Hepatocyte (in vitro differentiated cells): ENCODE measurements around the gene TNFRSF14. TPM values are rescaled to one million over a fixed set of nuclear protein-coding genes. Genes with fewer than 3 reads are reported as not detected.
A peak's percentile ranks its signal among the peaks of the same experiment; 100 is the strongest.

ENCODE experiments used
- DNase-seq: peaks from one replicate; pipeline ENCODE4 v3.0.0-alpha.2; 2016; ENCODE audit warnings: low spot score
- H2AFZ ChIP-seq: fragments of 200-600 bp; sonication (generic); 2 replicates; pipeline ENCODE4 v1.6.0; 2016; ENCODE audit warnings: antibody characterized with exemption, mild to moderate bottlenecking
- H3K27ac ChIP-seq: fragments of 200-600 bp; sonication (generic); 2 replicates; pipeline ENCODE4 v1.5.1; 2016; ENCODE audit warnings: mild to moderate bottlenecking
- H3K27me3 ChIP-seq: fragments of 200-600 bp; sonication (generic); 2 replicates; pipeline ENCODE4 v1.6.1; 2016
- H3K36me3 ChIP-seq: fragments of 200-600 bp; sonication (generic); replicated peaks from 2 replicates; pipeline ENCODE4 v1.5.1; 2016; ENCODE audit warnings: low read depth; ENCODE audit not compliant: insufficient read depth
- H3K4me1 ChIP-seq: fragments of 200-600 bp; sonication (generic); 2 replicates; pipeline ENCODE4 v1.5.1; 2016; ENCODE audit warnings: mild to moderate bottlenecking, moderate library complexity; ENCODE audit not compliant: insufficient read depth
- H3K4me2 ChIP-seq: fragments of 200-600 bp; sonication (generic); 2 replicates; pipeline ENCODE4 v1.6.0; 2016
- H3K4me3 ChIP-seq: fragments of 200-600 bp; sonication (generic); 2 replicates; pipeline ENCODE4 v1.5.1; 2016; ENCODE audit warnings: mild to moderate bottlenecking
- H3K79me2 ChIP-seq: fragments of 200-600 bp; sonication (generic); 2 replicates; pipeline ENCODE4 v1.6.0; 2017; ENCODE audit warnings: mild to moderate bottlenecking
- H3K9me2 ChIP-seq: fragments of 200-600 bp; sonication (generic); replicated peaks from 2 replicates; pipeline ENCODE4 v1.6.0; 2017; ENCODE audit warnings: mild to moderate bottlenecking; ENCODE audit not compliant: insufficient read depth
- H3K9me3 ChIP-seq: fragments of 200-600 bp; sonication (generic); 2 replicates; pipeline ENCODE4 v1.5.1; 2016; ENCODE audit warnings: low read depth, mild to moderate bottlenecking
- H4K20me1 ChIP-seq: fragments of 200-600 bp; sonication (generic); 2 replicates; pipeline ENCODE4 v1.6.0; 2016; ENCODE audit warnings: mild to moderate bottlenecking; ENCODE audit not compliant: insufficient read depth, poor library complexity, severe bottlenecking
- EZH2 ChIP-seq: fragments of 200-600 bp; sonication (generic); IDR thresholded peaks from 2 replicates; pipeline ENCODE4 v1.6.1; 2016; ENCODE audit warnings: antibody characterized with exemption, mild to moderate bottlenecking, borderline replicate concordance
- EZH2phosphoT487 ChIP-seq: fragments of 200-600 bp; sonication (generic); IDR thresholded peaks from one replicate; pipeline ENCODE4 v1.6.1; 2018; ENCODE audit warnings: antibody characterized with exemption, mild to moderate bottlenecking, low read depth, moderate library complexity; ENCODE audit not compliant: unreplicated experiment, severe bottlenecking
- WGBS: methylation state at CpG from one replicate; pipeline ENCODE4 v1.1.6; 2016; ENCODE audit warnings: low lambda C conversion rate; ENCODE audit errors: missing lambda C conversion rate; 5-methylcytosine and 5-hydroxymethylcytosine counted together
- polyA plus RNA-seq: library from polyadenylated mRNA; unstranded; fragments of >200 nt; fragmentation: Nextera tagmentation; extraction: Ambion mirVana; gene quantifications from 2 replicates; pipeline ENCODE4 v1.2.1, GENCODE V29; 2016
- total RNA-seq: library from RNA; depleted of rRNA; stranded (reverse); fragments of >200 nt; gene quantifications from 2 replicates; pipeline ENCODE4 v1.2.3, GENCODE V29; 2014
- TF ChIP-seq, protein P1 (sequence below): fragments of 200-600 bp; sonication (generic); IDR thresholded peaks from 2 replicates; pipeline ENCODE4 v1.5.1; 2016; ENCODE audit warnings: antibody characterized with exemption, mild to moderate bottlenecking; ENCODE audit not compliant: poor library complexity

TNFRSF14 gene
- total and polyA plus RNA-seq, 2 experiments from 2014 or later, result 5.3 to 6.1 TPM

DNA sequence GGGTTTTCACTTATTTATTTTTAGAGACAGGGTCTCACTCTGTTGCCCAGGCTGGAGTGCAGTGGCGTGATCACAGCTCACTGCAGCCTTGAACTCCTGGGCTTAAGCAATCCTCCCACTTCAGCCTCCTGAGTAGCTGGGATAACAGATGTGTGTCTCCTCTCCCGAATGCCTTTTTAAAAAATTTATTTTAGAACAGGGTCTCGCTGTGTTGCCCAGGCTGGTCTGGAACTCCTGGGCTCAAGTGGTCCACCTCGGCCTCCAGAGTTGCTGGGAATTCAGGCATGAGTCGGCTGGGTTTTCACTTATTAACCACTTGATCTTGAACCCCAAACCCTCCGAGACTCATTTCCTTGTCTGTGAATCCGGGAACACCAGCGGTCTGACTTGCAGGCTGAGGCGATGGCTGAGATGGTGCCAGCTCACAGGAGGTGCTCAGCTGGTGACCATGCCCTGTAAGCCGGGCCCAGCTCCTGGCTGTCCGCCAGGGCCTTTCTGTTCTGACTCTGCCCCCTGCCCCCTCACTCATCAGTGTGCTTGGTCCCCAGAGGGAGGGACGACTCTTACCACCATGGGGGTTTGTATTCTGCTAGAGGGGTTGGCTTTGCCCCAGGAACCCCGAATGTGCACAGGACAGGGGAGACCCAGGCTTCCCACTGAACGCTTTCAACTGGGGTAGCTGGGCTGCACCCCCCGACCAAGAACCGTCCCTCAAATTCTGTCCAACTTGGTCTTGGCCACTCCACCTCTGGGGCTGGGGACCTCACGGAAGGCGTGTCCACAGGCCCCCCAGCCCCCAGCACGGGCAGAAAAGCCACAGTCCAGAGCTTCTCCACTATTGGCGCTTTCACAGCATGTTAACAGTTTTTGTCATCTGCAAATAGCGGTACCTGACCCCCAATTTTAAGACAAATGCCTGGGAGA, 54.1 kb downstream of the TNFRSF14 start:
- Histone ChIP-seq H3K27me3 (no peaks in the 10 kb centered on the region), H4K20me1 (no peaks in the 10 kb centered on the region), H3K27ac (no peak overlapping the region), H3K9me2 (no peaks in the 10 kb centered on the region), H3K79me2 (no peaks in the 10 kb centered on the region), H3K4me1 (peaks cover 4% of the 10 kb centered on the region), H3K9me3 (no peaks in the 10 kb centered on the region), H3K4me2 (peak overlapping the region; percentile 47), H3K36me3 (no peaks in the 10 kb centered on the region), H2AFZ (peak overlapping the region; percentile 43), H3K4me3 (no peak overlapping the region)
- no peak for TF ChIP-seq EZH2
- TF ChIP-seq, protein P1, sequence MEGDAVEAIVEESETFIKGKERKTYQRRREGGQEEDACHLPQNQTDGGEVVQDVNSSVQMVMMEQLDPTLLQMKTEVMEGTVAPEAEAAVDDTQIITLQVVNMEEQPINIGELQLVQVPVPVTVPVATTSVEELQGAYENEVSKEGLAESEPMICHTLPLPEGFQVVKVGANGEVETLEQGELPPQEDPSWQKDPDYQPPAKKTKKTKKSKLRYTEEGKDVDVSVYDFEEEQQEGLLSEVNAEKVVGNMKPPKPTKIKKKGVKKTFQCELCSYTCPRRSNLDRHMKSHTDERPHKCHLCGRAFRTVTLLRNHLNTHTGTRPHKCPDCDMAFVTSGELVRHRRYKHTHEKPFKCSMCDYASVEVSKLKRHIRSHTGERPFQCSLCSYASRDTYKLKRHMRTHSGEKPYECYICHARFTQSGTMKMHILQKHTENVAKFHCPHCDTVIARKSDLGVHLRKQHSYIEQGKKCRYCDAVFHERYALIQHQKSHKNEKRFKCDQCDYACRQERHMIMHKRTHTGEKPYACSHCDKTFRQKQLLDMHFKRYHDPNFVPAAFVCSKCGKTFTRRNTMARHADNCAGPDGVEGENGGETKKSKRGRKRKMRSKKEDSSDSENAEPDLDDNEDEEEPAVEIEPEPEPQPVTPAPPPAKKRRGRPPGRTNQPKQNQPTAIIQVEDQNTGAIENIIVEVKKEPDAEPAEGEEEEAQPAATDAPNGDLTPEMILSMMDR, result no peak
- no peak for TF ChIP-seq EZH2phosphoT487
- no peak for DNase-seq
- WGBS, result 86% methylated on average over 21 of the region's 21 CpGs

DNA sequence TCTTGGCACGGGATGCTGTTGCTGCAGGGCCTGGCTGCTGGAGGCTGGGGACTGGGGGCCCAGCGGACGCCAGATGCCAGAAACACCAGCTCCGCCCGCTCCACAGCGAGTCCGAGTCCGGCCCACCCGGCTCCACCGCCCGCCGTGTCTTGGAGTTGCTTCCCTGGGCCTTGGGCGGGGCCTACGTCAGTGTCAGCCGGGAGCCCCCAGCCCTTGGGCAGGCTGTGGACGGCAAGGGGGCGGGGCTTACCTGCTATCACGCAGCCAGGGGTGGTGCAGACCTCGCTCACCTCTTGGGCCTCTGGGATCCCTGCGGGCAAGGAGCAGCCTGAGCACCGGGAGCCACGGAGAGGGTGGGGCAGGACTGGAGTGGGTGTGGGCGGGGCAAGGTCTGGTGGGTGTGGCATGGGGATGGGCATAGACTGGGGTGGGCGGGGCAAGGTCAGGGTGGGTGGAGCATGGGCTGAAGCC, 54.9 kb downstream of the TNFRSF14 start:
- Histone ChIP-seq H3K9me3 (no peaks in the 10 kb centered on the region), H4K20me1 (no peaks in the 10 kb centered on the region), H3K9me2 (no peaks in the 10 kb centered on the region), H3K27me3 (no peaks in the 10 kb centered on the region), H3K4me2 (peak overlapping the region; percentile 47), H3K79me2 (no peaks in the 10 kb centered on the region), H3K4me3 (no peak overlapping the region), H2AFZ (peak overlapping the region; percentile 43), H3K27ac (no peak overlapping the region), H3K4me1 (peaks cover 4% of the 10 kb centered on the region), H3K36me3 (no peaks in the 10 kb centered on the region)
- no peak for TF ChIP-seq EZH2
- TF ChIP-seq EZH2phosphoT487, result no peak
- TF ChIP-seq, protein P1, result no peak
- DNase-seq, result peak; percentile 78
- 10% methylated on average over 23 of the region's 24 CpGs for WGBS

DNA sequence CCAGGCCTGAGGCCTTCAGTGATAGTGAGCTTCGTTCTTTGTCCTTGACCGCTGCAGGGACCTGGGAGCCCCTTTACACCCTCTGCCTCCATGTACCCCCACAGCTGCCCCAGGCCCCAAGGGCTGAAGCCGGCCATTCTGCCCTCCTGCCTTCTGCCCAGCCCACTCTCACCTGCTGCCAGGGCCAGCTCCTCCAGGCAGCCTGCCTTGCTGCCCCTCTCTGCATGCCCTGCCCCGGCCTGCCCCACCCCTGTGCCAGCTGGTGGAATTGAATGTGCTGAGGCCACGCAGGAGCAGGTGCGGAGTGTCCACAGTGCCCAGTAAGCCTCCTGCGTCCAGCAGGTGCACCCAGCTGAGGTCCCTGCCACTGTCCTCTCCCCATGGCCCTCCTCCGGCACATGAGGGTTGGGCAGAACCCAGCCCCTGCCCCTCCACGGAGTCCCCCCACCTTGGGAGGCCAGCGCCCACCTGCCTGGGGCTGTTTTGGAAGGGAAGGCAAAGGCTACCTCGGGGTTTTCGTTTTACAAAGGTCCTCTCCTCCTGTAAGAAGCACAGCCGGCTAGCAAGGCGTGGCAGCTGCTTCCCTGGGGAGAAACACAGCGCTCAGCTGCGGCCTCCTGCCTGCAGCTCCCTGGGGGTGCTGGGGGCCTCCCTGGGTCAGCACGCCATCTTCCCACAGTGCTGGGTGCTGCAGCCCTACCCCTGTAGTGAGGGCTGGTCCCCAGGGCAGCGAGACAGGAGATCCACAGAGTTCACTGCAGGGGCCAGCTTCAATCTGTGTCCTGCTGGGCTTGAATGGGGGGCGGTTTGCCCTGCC, 55.7 kb downstream of the TNFRSF14 start:
- Histone ChIP-seq H3K27ac (no peak overlapping the region), H3K4me2 (no peak overlapping the region), H3K9me2 (no peaks in the 10 kb centered on the region), H3K4me3 (no peak overlapping the region), H3K9me3 (no peaks in the 10 kb centered on the region), H3K4me1 (peaks cover 4% of the 10 kb centered on the region), H3K27me3 (no peaks in the 10 kb centered on the region), H3K36me3 (no peaks in the 10 kb centered on the region), H4K20me1 (no peaks in the 10 kb centered on the region), H3K79me2 (no peaks in the 10 kb centered on the region), H2AFZ (no peak overlapping the region)
- 90% methylated on average over 19 of the region's 19 CpGs for WGBS
- DNase-seq, result no peak
- TF ChIP-seq EZH2phosphoT487 (no peak), EZH2 (no peak)
- TF ChIP-seq, protein P1, result no peak
